Keratinocyte (primary cell): Measurements from ENCODE around the gene OR51S1. TPM values are rescaled to one million over a fixed set of nuclear protein-coding genes. Genes with fewer than 3 reads are reported as not detected.

Experiments used
- DNase-seq: peaks from one replicate; pipeline ENCODE4 v3.0.0-alpha.2; 2011; ENCODE audit warnings: low read depth, missing footprints, low spot score
- FAIRE-seq: peaks from 2 replicates; lab custom pipeline; 2011; peaks lifted over from hg19 to GRCh38; lab: Jason Lieb, UNC
- H2AFZ ChIP-seq: 2 replicates; pipeline ENCODE4 v1.6.0; 2012; ENCODE audit warnings: low read length, control low read depth, inconsistent platforms; ENCODE audit not compliant: control insufficient read depth
- H3K27ac ChIP-seq: 2 replicates; pipeline ENCODE4 v1.5.1; 2011; ENCODE audit warnings: low read length; ENCODE audit not compliant: control insufficient read depth, insufficient read depth
- H3K27me3 ChIP-seq: 3 replicates; pipeline ENCODE4 v1.6.0; 2011; ENCODE audit warnings: low read length; ENCODE audit not compliant: control insufficient read depth, insufficient read depth; ENCODE audit errors: extremely low read depth
- H3K36me3 ChIP-seq, 2 experiments: 2 replicates in 1 of 2; 3 replicates in 1 of 2; pipeline ENCODE4 v1.5.1; 2011; ENCODE audit warnings: low read length in 2 of 2, mild to moderate bottlenecking in 1 of 2; ENCODE audit not compliant: control insufficient read depth in 2 of 2, insufficient read depth in 2 of 2; ENCODE audit errors: extremely low read depth in 1 of 2
- H3K4me1 ChIP-seq: 3 replicates; pipeline ENCODE4 v1.5.1; 2011; ENCODE audit warnings: low read length; ENCODE audit not compliant: control insufficient read depth, insufficient read depth; ENCODE audit errors: extremely low read depth
- H3K4me2 ChIP-seq: 3 replicates; pipeline ENCODE4 v1.6.0; 2011; ENCODE audit warnings: low read depth, low read length; ENCODE audit not compliant: control insufficient read depth, insufficient read depth; ENCODE audit errors: extremely low read depth
- H3K4me3 ChIP-seq, 3 experiments: fragments of 200-600 bp in 1 of 3; sonication (generic) in 1 of 3; 2 replicates in 2 of 3; 3 replicates in 1 of 3; pipeline ENCODE4 v1.5.1; 2011 to 2016; ENCODE audit warnings: low read length in 3 of 3, mild to moderate bottlenecking in 3 of 3, control low read depth in 2 of 3, inconsistent platforms in 1 of 3, low read depth in 1 of 3, mixed read lengths in 1 of 3, mixed run types in 1 of 3, moderate library complexity in 1 of 3; ENCODE audit not compliant: control insufficient read depth in 2 of 3, insufficient read depth in 2 of 3; ENCODE audit errors: extremely low read depth in 1 of 3
- H3K79me2 ChIP-seq: 2 replicates; pipeline ENCODE4 v1.6.0; 2012; ENCODE audit warnings: low read length; ENCODE audit not compliant: control insufficient read depth, insufficient read depth
- H3K9ac ChIP-seq: 3 replicates; pipeline ENCODE4 v1.6.0; 2011; ENCODE audit warnings: low read length; ENCODE audit not compliant: control insufficient read depth, insufficient read depth; ENCODE audit errors: extremely low read depth
- H3K9me1 ChIP-seq: 3 replicates; pipeline ENCODE4 v1.6.0; 2011; ENCODE audit warnings: low read length; ENCODE audit not compliant: control insufficient read depth, insufficient read depth; ENCODE audit errors: extremely low read depth
- H3K9me3 ChIP-seq: 2 replicates; pipeline ENCODE4 v1.5.1; 2012; ENCODE audit warnings: low read depth, low read length; ENCODE audit not compliant: control insufficient read depth
- H4K20me1 ChIP-seq: 3 replicates; pipeline ENCODE4 v1.6.0; 2011; ENCODE audit warnings: low read length; ENCODE audit not compliant: control insufficient read depth, insufficient read depth; ENCODE audit errors: extremely low read depth
- EZH2 ChIP-seq: IDR thresholded peaks from one replicate; pipeline ENCODE4 v1.6.1; 2012; ENCODE audit warnings: inconsistent platforms, mild to moderate bottlenecking, low read length, moderate library complexity
- dilution Hi-C: fragments of 300-500 bp; cut with MboI; formaldehyde crosslinking; loops from one replicate; pipeline ENCODE4 v1.7.0; 2020; ENCODE audit warnings: low sequenced_read_pairs; ENCODE audit not compliant: extremely low pct_ligation_motif_present
- polyA plus RNA-seq, 5 experiments: library from polyadenylated mRNA; depleted of rRNA in 3 of 5; stranded (reverse) in 3 of 5; stranded (forward) in 1 of 5; unstranded in 1 of 5; fragments of >200 nt; gene quantifications; 1 replicate in 1 of 5; 2 replicates in 3 of 5; 3 replicates in 1 of 5; pipeline versions ENCODE4 v1.2.1 to v1.2.3, GENCODE V29; 2011 to 2012; ENCODE audit warnings: missing spikeins in 2 of 5, low read depth in 1 of 5, low replicate concordance in 1 of 5
- TF ChIP-seq, protein P1 (sequence below), 3 experiments: IDR thresholded peaks in 1 of 3; conservative IDR thresholded peaks in 1 of 3; optimal IDR thresholded peaks in 1 of 3; 2 replicates in 2 of 3; 3 replicates in 1 of 3; pipeline versions ENCODE3 to v1.5.1; 2011; ENCODE audit warnings: low read length in 3 of 3, mild to moderate bottlenecking in 3 of 3, moderate library complexity in 2 of 3, control low read depth in 1 of 3, inconsistent platforms in 1 of 3; ENCODE audit not compliant: insufficient read depth in 2 of 3; ENCODE audit errors: extremely low read depth in 1 of 3

OR51S1 gene
- polyA plus RNA-seq, 1 donor (not counting 4 experiments of a cell fraction or from before 2014, with no cell fraction given) = not detected

DNA sequence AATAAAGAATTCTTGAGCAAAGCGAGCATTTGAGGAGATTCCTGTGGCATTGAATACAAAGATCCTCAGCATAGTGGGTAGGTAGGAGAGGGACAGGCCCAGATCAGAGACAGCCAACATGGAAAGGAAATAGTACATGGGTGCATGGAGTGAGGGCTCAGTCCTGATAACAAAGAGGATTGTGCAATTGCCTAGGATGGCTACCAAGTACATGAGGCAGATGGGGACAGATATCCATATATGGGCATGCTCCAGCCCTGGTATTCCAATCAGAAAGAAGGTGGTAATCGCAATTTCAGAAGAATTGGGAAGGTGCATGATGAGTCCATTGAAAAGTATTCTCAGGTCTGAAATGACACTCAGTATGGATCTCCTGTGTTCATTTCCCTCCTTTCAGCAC is 41.3 kb upstream of the OR51S1 start:
- FAIRE-seq (no peak), DNase-seq (no peak)
- Histone ChIP-seq H3K9me3 (no peaks in the 10 kb centered on the region), H3K79me2 (no peaks in the 10 kb centered on the region), H3K27me3 (no peaks in the 10 kb centered on the region), H3K4me1 (peaks cover 8% of the 10 kb centered on the region), H3K27ac (no peak overlapping the region), H3K4me2 (no peak overlapping the region), H3K9me1 (no peaks in the 10 kb centered on the region), H3K36me3 (no peaks in the 10 kb centered on the region), H3K4me3 (no peak overlapping the region), H3K9ac (no peak overlapping the region), H2AFZ (no peak overlapping the region), H4K20me1 (no peaks in the 10 kb centered on the region)
- dilution Hi-C loops = no loop called here
- TF ChIP-seq EZH2 = no peak
- TF ChIP-seq, protein P1, sequence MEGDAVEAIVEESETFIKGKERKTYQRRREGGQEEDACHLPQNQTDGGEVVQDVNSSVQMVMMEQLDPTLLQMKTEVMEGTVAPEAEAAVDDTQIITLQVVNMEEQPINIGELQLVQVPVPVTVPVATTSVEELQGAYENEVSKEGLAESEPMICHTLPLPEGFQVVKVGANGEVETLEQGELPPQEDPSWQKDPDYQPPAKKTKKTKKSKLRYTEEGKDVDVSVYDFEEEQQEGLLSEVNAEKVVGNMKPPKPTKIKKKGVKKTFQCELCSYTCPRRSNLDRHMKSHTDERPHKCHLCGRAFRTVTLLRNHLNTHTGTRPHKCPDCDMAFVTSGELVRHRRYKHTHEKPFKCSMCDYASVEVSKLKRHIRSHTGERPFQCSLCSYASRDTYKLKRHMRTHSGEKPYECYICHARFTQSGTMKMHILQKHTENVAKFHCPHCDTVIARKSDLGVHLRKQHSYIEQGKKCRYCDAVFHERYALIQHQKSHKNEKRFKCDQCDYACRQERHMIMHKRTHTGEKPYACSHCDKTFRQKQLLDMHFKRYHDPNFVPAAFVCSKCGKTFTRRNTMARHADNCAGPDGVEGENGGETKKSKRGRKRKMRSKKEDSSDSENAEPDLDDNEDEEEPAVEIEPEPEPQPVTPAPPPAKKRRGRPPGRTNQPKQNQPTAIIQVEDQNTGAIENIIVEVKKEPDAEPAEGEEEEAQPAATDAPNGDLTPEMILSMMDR (optimal IDR thresholded peaks at IDR 0.05 in 1 of 3, IDR thresholded peaks at IDR 0.05 in 1 of 3, conservative IDR thresholded peaks at IDR 0.05 in 1 of 3; ENCODE audit: extremely low read depth in 1 of 3, insufficient read depth in 2 of 3, low read length in 3 of 3) = no peak

DNA sequence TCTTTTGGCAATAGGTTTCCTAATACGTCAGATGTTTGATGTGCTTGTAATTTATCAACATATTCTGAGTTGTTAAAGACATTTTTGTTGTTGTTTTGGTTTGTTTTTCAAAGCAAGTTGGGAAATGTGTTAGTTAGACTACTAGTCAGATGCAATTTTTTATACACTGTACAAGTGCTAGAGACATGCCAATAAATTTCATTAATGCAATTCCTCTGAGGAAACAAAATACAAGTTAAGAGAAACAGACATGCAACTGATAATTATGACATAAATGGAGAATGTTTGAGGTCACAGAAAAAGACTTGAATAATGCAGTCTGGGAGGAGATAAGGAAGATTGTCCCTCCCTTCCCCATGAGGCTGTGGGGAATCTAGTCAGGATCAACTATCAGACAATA is 38.6 kb upstream of the OR51S1 start:
- H3K4me3 ChIP-seq = no peak overlapping the region
- no peaks in the 10 kb centered on the region for H3K79me2 ChIP-seq
- no peak overlapping the region for H3K4me2 ChIP-seq
- no peaks in the 10 kb centered on the region for H3K9me3 ChIP-seq
- no peak for DNase-seq
- dilution Hi-C loops = no loop called here
- H3K4me1 ChIP-seq = peaks cover 8% of the 10 kb centered on the region
- H3K36me3 ChIP-seq = no peaks in the 10 kb centered on the region
- no peak for FAIRE-seq
- no peak overlapping the region for H2AFZ ChIP-seq
- H3K27ac ChIP-seq = no peak overlapping the region
- H3K9ac ChIP-seq = no peak overlapping the region
- no peak for TF ChIP-seq EZH2
- TF ChIP-seq, protein P1 (optimal IDR thresholded peaks at IDR 0.05 in 1 of 3, IDR thresholded peaks at IDR 0.05 in 1 of 3, conservative IDR thresholded peaks at IDR 0.05 in 1 of 3; ENCODE audit: extremely low read depth in 1 of 3, insufficient read depth in 2 of 3, low read length in 3 of 3) = no peak
- H4K20me1 ChIP-seq = no peaks in the 10 kb centered on the region
- no peaks in the 10 kb centered on the region for H3K27me3 ChIP-seq
- no peaks in the 10 kb centered on the region for H3K9me1 ChIP-seq
